Measurements from ENCODE around the gene MACROD1. TPM values are rescaled to one million over a fixed set of nuclear protein-coding genes. Genes with fewer than 3 reads are reported as not detected.
A peak's percentile ranks its signal among the peaks of the same experiment; 100 is the strongest.
"Not testable (repeated sequence)": the region's sequence is repeated elsewhere in the genome, so short reads cannot be mapped to it uniquely, and the experiment has no call there.

Gene MACROD1
- total RNA-seq, 1 experiment from 2014 or later = 22.5 TPM

DNA sequence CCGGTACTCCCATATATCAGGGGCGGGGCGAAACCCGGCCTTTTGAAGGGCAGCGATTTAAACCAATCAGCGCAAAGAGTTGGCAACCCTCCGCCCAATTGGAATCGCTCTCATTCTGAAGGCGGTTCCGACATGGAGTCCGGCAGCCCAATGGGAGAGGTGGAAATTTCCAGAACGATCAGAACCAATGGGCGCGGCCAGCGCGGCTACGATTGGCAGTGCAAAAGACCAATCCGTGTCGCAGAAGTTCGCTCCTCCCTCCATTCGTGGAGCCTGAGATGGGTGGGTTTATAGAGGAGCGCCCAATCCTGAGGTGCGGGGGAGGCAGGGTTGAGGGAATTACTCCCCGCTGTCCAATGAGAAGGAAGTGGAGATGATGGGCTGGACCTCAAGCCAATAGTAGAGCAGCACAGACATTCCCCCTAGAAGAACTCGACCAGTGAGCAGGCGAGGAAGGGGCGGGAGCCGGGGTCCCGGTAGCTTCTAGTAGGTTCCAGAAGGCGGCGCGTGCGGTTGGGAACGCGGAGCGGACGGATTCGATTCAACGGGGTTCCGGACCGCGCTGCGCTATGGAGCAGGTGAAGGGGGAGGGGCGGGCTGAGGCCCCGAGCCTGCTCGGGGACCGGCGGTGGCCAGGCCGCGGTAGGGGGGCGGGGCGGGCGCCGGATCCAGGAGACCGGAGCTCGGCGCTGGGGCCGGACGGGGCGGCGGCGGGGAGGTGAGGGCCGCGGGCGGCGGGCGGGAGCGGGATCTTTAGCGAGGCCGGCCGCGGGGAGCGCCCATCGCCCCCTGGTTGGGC lies 20.0 kb upstream of the MACROD1 start, which contains the start of gene STIP1:
TSS of gene STIP1 (plus strand) at position 479 of the 799 bp plus-strand sequence. CDS start at position 570, 91 bp downstream.
- peak; percentile 100 for DNase-seq (ENCODE audit: low read depth)

DNA sequence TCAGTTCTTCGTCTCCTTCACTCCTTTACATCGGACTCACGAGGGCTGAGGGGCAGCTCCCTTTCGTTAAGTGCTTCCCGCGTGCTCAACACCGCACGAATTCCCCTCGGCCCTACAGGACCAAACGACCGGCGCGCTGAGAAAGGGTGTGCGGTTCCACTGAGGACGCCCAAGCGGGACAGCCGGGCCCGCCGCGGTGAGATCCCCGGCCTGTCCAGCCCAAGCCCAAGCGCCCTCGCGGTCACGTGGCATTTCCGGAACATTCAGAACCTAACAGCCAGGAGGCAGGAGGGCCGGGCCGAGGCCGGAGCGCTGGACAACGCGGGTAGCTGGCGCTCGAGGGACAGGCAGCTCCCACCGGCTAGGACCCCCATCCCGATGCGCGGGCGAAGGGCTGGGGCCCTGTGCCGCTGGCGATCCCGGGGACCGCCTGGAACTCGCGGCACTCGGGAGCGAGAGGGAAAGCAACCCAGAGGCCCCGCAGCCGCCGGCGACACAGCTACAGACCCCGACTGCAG lies 19.3 kb upstream of the MACROD1 start:
- no peak for DNase-seq (ENCODE audit: low read depth)

GRCh38 chr11:64183890-64184289 lies 18.0 kb upstream of the MACROD1 start:
- no peak for DNase-seq (ENCODE audit: low read depth)

GRCh38 chr11:64181506-64182411 lies 15.8 kb upstream of the MACROD1 start:
- DNase-seq (ENCODE audit: low read depth) = peak; percentile 94

GRCh38 chr11:64180891-64181290 lies 15.0 kb upstream of the MACROD1 start:
- no peak for DNase-seq (ENCODE audit: low read depth)

DNA sequence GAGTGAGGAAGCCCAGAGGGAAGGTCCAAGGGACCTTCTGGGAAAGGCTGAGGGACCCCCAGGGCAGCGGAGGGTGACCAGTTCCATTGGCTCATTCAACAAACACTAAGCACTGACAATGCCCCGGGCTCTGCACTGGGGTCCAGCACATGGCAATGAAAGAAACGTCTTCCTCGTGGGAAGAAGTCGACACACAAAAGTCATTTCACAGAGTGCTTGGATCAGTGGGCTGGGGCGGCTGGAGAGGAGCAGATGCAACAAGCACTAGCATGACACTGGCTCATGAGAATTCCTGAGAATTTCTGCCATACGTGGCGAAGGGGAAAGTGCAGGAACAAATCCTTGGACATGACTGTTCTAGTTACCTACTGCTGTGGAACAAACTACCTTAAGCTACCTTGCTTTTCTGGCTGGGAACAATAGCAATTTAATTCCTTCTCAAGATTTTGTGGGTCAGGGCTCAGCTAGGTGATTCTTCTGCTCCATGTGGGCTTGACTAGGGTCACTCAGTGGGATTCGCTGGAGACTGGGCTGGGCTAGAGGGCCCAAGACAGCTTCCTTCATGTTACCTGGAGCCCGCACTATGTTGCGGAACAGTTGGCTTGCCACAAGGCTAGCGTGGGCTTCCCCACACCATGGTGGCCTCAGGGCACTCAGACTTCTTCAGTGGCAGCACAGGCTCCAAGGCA lies 13.2 kb upstream of the MACROD1 start:
- no peak for DNase-seq (ENCODE audit: low read depth)

- no peak for DNase-seq (ENCODE audit: low read depth)
These were observed 12.3 kb upstream of the MACROD1 start for GRCh38 chr11:64178203-64178602.

DNA sequence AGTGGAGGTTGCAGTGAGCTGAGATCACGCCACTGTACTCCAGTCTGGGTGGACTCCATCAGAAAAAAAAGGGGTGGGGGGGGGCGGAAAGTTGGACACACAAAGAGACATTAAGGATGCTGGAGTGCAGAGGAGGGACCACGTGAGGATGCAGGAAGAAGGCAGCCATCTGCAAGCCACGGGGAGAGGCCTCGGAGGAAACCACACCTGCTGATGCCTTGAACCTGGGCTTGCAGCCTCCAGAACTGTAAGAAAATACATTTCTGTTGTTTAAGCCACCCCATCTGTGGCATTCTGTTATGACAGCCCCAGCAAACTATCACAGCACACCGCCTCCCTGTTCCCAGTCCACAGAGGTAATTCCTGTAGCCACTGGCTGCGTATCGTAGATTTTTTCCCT lies 10.8 kb upstream of the MACROD1 start:
- DNase-seq (ENCODE audit: low read depth) = no peak

GRCh38 chr11:64173616-64174355 lies 7.9 kb upstream of the MACROD1 start:
- no peak for DNase-seq (ENCODE audit: low read depth)

DNA sequence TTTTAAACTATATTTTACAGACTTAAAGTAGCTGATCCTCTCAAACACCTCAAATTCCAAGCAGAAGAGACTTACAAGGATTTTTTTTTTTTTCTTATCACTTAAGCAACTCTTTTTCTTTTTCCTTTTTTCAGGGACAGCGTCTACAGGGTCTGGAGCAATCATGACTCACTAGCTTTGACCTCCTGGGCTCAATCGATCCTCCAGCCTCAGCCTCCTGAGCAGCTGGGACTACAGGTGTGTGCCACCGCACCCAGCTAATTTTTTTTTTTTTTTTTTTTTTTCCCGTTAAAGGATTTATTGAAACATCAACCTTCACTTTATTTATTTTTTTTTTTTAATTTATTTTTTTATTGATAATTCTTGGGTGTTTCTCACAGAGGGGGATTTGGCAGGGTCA lies 4.5 kb upstream of the MACROD1 start:
- no peak for DNase-seq (ENCODE audit: low read depth)

- DNase-seq (ENCODE audit: low read depth) = no peak
These were observed 452 bp downstream of the MACROD1 start for GRCh38 chr11:64165481-64165841.

DNA sequence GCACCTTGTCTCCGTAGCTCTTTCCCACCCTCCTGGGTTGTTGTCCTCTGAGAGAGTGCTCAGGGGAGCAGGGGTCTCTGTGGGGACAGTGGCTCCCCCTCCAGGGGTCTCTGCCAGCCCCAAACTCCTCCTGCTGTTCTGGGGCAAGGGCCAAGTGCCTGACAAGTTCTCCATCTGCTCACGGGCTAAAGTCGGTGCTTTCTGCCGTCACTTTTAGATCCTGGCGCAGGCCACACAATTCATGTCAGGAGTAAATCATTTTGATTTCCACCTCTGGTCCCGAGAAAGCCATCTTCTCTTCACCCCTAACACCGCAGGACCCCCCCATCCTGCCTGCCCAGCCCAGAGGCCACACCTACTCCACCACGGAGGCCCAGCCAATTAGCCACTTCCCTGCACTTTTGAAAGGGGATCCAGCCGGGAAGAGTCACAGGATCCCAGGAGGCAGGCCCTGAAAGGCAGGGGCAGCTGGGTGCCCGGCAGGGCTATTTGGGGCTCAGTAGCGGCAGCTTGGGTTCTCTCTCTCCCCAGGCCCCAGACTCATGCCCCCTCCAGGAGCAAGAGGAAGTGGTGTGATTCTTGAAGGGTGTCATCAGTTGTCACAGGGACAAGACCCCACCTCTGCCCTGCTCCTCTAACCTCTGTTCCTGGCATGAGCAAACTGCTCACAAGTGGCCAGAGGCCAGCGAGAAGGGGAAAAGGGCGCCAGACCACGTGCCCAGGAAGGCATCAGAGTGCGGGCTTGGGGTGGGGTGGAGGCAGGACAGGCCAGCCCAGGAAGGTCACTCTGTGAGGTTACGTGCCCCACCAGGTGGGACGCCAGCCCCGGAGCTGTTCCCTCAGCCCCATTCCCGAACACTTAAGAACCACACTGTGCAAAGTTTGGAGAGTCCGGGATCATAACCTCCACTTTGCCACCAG lies 1.3 kb downstream of the MACROD1 start:
- DNase-seq (ENCODE audit: low read depth) = no peak

- no peak for DNase-seq (ENCODE audit: low read depth)
These were observed 2.0 kb downstream of the MACROD1 start for GRCh38 chr11:64163951-64164350.

GRCh38 chr11:64162769-64163168 lies 3.1 kb downstream of the MACROD1 start:
- not testable (repeated sequence) for DNase-seq (ENCODE audit: low read depth)

- no peak for DNase-seq (ENCODE audit: low read depth)
These were observed 4.9 kb downstream of the MACROD1 start for GRCh38 chr11:64161037-64161436.

- no peak for DNase-seq (ENCODE audit: low read depth)
These were observed 8.1 kb downstream of the MACROD1 start for GRCh38 chr11:64157631-64158394.

GRCh38 chr11:64156235-64157011 lies 9.5 kb downstream of the MACROD1 start:
- DNase-seq (ENCODE audit: low read depth) = no peak

DNA sequence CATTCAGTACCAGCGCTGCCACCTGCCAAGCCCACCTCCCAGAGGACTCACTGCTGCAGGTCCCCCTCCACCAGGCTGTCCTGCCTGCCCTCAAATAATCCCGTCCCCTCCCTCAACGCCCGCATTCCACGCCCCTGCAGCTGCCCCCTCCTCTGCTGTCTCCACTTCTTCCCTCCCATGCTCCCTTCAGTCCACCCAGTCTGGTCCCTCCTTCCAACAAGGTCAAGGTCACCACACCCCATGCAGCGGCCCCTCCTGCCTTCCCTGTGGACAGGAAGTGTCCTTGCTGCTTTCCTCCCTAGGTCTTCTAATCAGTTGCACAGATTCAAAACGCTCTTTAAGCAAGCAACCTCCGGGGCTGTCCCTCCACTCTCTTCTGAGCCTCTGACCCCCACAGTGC lies 12.1 kb downstream of the MACROD1 start:
- no peak for DNase-seq (ENCODE audit: low read depth)
